Neuron (in vitro differentiated cells): ENCODE data around the gene PALLD.

ENCODE experiments used
- H2AFZ ChIP-seq: one replicate; pipeline ENCODE4 v1.6.1; 2013; ENCODE audit warnings: low read depth, mild to moderate bottlenecking, inconsistent platforms, low read length, moderate library complexity
- H3K27me3 ChIP-seq: one replicate; pipeline ENCODE4 v1.6.1; 2013; ENCODE audit warnings: low read length; ENCODE audit not compliant: insufficient read depth
- H3K36me3 ChIP-seq: one replicate; pipeline ENCODE4 v1.6.1; 2013; ENCODE audit warnings: low read length; ENCODE audit not compliant: insufficient read depth
- H3K4me1 ChIP-seq: one replicate; pipeline ENCODE4 v1.6.1; 2013; ENCODE audit warnings: low read length; ENCODE audit not compliant: insufficient read depth
- H3K4me3 ChIP-seq: 2 replicates; pipeline ENCODE4 v1.5.1; 2013; ENCODE audit warnings: mild to moderate bottlenecking, low read length, moderate library complexity
- H3K9me3 ChIP-seq: one replicate; pipeline ENCODE4 v1.6.1; 2013; ENCODE audit warnings: low read length

Gene PALLD

GRCh38 chr4:168601899-168602298 is 105.0 kb downstream of the PALLD start:
- Histone ChIP-seq H3K27me3 (no peaks in the 10 kb centered on the region), H2AFZ (no peak overlapping the region), H3K4me3 (no peak overlapping the region), H3K4me1 (peaks cover 18% of the 10 kb centered on the region), H3K36me3 (no peaks in the 10 kb centered on the region), H3K9me3 (no peaks in the 10 kb centered on the region)

GRCh38 chr4:168604496-168605373 is 107.9 kb downstream of the PALLD start:
- Histone ChIP-seq H3K9me3 (no peaks in the 10 kb centered on the region), H3K4me1 (peaks cover 18% of the 10 kb centered on the region), H3K36me3 (no peaks in the 10 kb centered on the region), H3K27me3 (no peaks in the 10 kb centered on the region), H3K4me3 (peak overlapping the region; percentile 3), H2AFZ (peak overlapping the region; percentile 42)

- Histone ChIP-seq H3K4me1 (peaks cover 18% of the 10 kb centered on the region), H3K9me3 (no peaks in the 10 kb centered on the region), H3K27me3 (no peaks in the 10 kb centered on the region), H3K36me3 (no peaks in the 10 kb centered on the region), H2AFZ (peak overlapping the region; percentile 42), H3K4me3 (no peak overlapping the region)
Observed at GRCh38 chr4:168605411-168605810, 108.6 kb downstream of the PALLD start.

- no peaks in the 10 kb centered on the region for H3K27me3 ChIP-seq
- H3K9me3 ChIP-seq = no peaks in the 10 kb centered on the region
- peaks cover 18% of the 10 kb centered on the region for H3K4me1 ChIP-seq
- no peaks in the 10 kb centered on the region for H3K36me3 ChIP-seq
- no peak overlapping the region for H3K4me3 ChIP-seq
- no peak overlapping the region for H2AFZ ChIP-seq
Observed at GRCh38 chr4:168607215-168607614, 110.4 kb downstream of the PALLD start.

- Histone ChIP-seq H3K36me3 (no peaks in the 10 kb centered on the region), H3K27me3 (no peaks in the 10 kb centered on the region), H3K9me3 (no peaks in the 10 kb centered on the region), H3K4me1 (peaks cover 18% of the 10 kb centered on the region), H2AFZ (no peak overlapping the region), H3K4me3 (no peak overlapping the region)
Observed at GRCh38 chr4:168608771-168609170, 111.9 kb downstream of the PALLD start.

GRCh38 chr4:168609369-168609768 is 112.5 kb downstream of the PALLD start:
- H3K36me3 ChIP-seq = no peaks in the 10 kb centered on the region
- H3K4me3 ChIP-seq = no peak overlapping the region
- no peak overlapping the region for H2AFZ ChIP-seq
- H3K27me3 ChIP-seq = no peaks in the 10 kb centered on the region
- H3K9me3 ChIP-seq = no peaks in the 10 kb centered on the region
- peaks cover 13% of the 10 kb centered on the region for H3K4me1 ChIP-seq

- no peaks in the 10 kb centered on the region for H3K4me1 ChIP-seq
- H2AFZ ChIP-seq = no peak overlapping the region
- no peaks in the 10 kb centered on the region for H3K9me3 ChIP-seq
- H3K27me3 ChIP-seq = no peaks in the 10 kb centered on the region
- H3K36me3 ChIP-seq = no peaks in the 10 kb centered on the region
- H3K4me3 ChIP-seq = no peak overlapping the region
Observed at GRCh38 chr4:168610911-168611530, 114.2 kb downstream of the PALLD start.

- H3K27me3 ChIP-seq = no peaks in the 10 kb centered on the region
- H3K4me1 ChIP-seq = no peaks in the 10 kb centered on the region
Observed at GRCh38 chr4:168612450-168613135, 115.7 kb downstream of the PALLD start.

GRCh38 chr4:168613869-168614268 is 117.0 kb downstream of the PALLD start:
- Histone ChIP-seq H3K9me3 (no peaks in the 10 kb centered on the region), H3K4me1 (no peaks in the 10 kb centered on the region), H3K36me3 (no peaks in the 10 kb centered on the region), H3K27me3 (no peaks in the 10 kb centered on the region), H3K4me3 (no peak overlapping the region), H2AFZ (no peak overlapping the region)

More at GRCh38 chr4:168612450-168613135, 115.7 kb downstream of the PALLD start:
- Histone ChIP-seq H2AFZ (no peak overlapping the region), H3K36me3 (no peaks in the 10 kb centered on the region), H3K4me3 (no peak overlapping the region), H3K9me3 (no peaks in the 10 kb centered on the region)

GRCh38 chr4:168614281-168615057 is 117.6 kb downstream of the PALLD start:
- Histone ChIP-seq H3K4me3 (no peak overlapping the region), H3K36me3 (no peaks in the 10 kb centered on the region), H3K27me3 (no peaks in the 10 kb centered on the region), H3K9me3 (no peaks in the 10 kb centered on the region), H3K4me1 (no peaks in the 10 kb centered on the region), H2AFZ (no peak overlapping the region)

GRCh38 chr4:168615294-168616065 is 118.6 kb downstream of the PALLD start:
- Histone ChIP-seq H3K27me3 (no peaks in the 10 kb centered on the region), H3K4me3 (no peak overlapping the region), H3K9me3 (no peaks in the 10 kb centered on the region), H3K36me3 (no peaks in the 10 kb centered on the region), H3K4me1 (no peaks in the 10 kb centered on the region), H2AFZ (no peak overlapping the region)

GRCh38 chr4:168618577-168619265 is 121.9 kb downstream of the PALLD start:
- no peaks in the 10 kb centered on the region for H3K36me3 ChIP-seq
- H2AFZ ChIP-seq = no peak overlapping the region
- no peaks in the 10 kb centered on the region for H3K27me3 ChIP-seq
- H3K9me3 ChIP-seq = no peaks in the 10 kb centered on the region
- no peak overlapping the region for H3K4me3 ChIP-seq
- no peaks in the 10 kb centered on the region for H3K4me1 ChIP-seq
